ENCODE results near the gene LSM3. TPM values are rescaled to one million over a fixed set of nuclear protein-coding genes. Genes with fewer than 3 reads are reported as not detected.

The LSM3 gene
- total RNA-seq, 2 experiments from 2014 or later, result 16.5 to 18.9 TPM

- Mint-ChIP-seq H3K36me3 (peaks cover 28% of the 10 kb centered on the region), H3K9me3 (ENCODE audit: low read depth) (no peaks in the 10 kb centered on the region), H3K27me3 (no peaks in the 10 kb centered on the region), H3K27ac (peak overlapping the region; percentile 61), H3K4me3 (peak overlapping the region; percentile 4), H3K4me1 (peaks cover 59% of the 10 kb centered on the region)
- CTCF ChIA-PET, result interaction anchor here (3.1 kb wide), 1 partner anchor 28 kb away, joined by 9 read pairs; no protein-coding TSS in a partner anchor
- ATAC-seq, result peak; percentile 13
- peak; percentile 75 for DNase-seq
Measured at GRCh38 chr3:14175383-14176037, 3.1 kb upstream of the LSM3 start.

GRCh38 chr3:14177580-14178246, 904 bp upstream of the LSM3 start:
- H3K4me1 Mint-ChIP-seq, result peaks cover 66% of the 10 kb centered on the region
- H3K36me3 Mint-ChIP-seq, result peaks cover 20% of the 10 kb centered on the region
- H3K27me3 Mint-ChIP-seq, result no peaks in the 10 kb centered on the region
- no peaks in the 10 kb centered on the region for H3K9me3 Mint-ChIP-seq (ENCODE audit: low read depth)
- no peak for ATAC-seq
- no peak for DNase-seq
- H3K27ac Mint-ChIP-seq, result peak overlapping the region; percentile 99
- CTCF ChIA-PET, result interaction anchor here (1.2 to 2.4 kb wide), 8 partner anchors 14 to 473 kb away, joined by 3 to 19 read pairs (median 5); partner anchors contain the start of genes CHCHD4 and TMEM43
- peak overlapping the region; percentile 81 for H3K4me3 Mint-ChIP-seq

GRCh38 chr3:14179114-14179465, 473 bp downstream of the LSM3 start:
- no peak for ATAC-seq
- Mint-ChIP-seq H3K36me3 (peaks cover 25% of the 10 kb centered on the region), H3K4me3 (peak overlapping the region; percentile 81), H3K9me3 (ENCODE audit: low read depth) (no peaks in the 10 kb centered on the region), H3K4me1 (peaks cover 68% of the 10 kb centered on the region), H3K27ac (peak overlapping the region; percentile 99), H3K27me3 (no peaks in the 10 kb centered on the region)
- no peak for DNase-seq
- CTCF ChIA-PET, result interaction anchor here (1.0 to 2.4 kb wide), 10 partner anchors 9 to 472 kb away, joined by 3 to 19 read pairs (median 4); partner anchors contain the start of genes CHCHD4 and TMEM43

GRCh38 chr3:14179795-14180194, 1.2 kb downstream of the LSM3 start:
- H3K9me3 Mint-ChIP-seq (ENCODE audit: low read depth), result no peaks in the 10 kb centered on the region
- CTCF ChIA-PET, result interaction anchor here (1.2 to 2.4 kb wide), 4 partner anchors 12 to 55 kb away, joined by 4 to 19 read pairs (median 6); partner anchors contain the start of genes CHCHD4 and TMEM43
- H3K4me3 Mint-ChIP-seq, result peak overlapping the region; percentile 81
- H3K4me1 Mint-ChIP-seq, result peaks cover 63% of the 10 kb centered on the region
- peaks cover 26% of the 10 kb centered on the region for H3K36me3 Mint-ChIP-seq
- ATAC-seq (no peak), DNase-seq (no peak)
- no peaks in the 10 kb centered on the region for H3K27me3 Mint-ChIP-seq
- H3K27ac Mint-ChIP-seq, result peak overlapping the region; percentile 99

- H3K4me3 Mint-ChIP-seq, result no peak overlapping the region
- peaks cover 52% of the 10 kb centered on the region for H3K4me1 Mint-ChIP-seq
- H3K27me3 Mint-ChIP-seq, result no peaks in the 10 kb centered on the region
- no peaks in the 10 kb centered on the region for H3K9me3 Mint-ChIP-seq (ENCODE audit: low read depth)
- CTCF ChIA-PET, result no interaction called here
- DNase-seq (no peak), ATAC-seq (no peak)
- no peak overlapping the region for H3K27ac Mint-ChIP-seq
- H3K36me3 Mint-ChIP-seq, result peaks cover 32% of the 10 kb centered on the region
Measured at GRCh38 chr3:14181253-14181652, 2.6 kb downstream of the LSM3 start.

- H3K4me3 Mint-ChIP-seq, result no peak overlapping the region
- ATAC-seq (no peak), DNase-seq (no peak)
- H3K9me3 Mint-ChIP-seq (ENCODE audit: low read depth), result no peaks in the 10 kb centered on the region
- H3K27ac Mint-ChIP-seq, result peak overlapping the region; percentile 32
- H3K4me1 Mint-ChIP-seq, result peaks cover 38% of the 10 kb centered on the region
- H3K27me3 Mint-ChIP-seq, result no peaks in the 10 kb centered on the region
- CTCF ChIA-PET, result interaction anchor here (1.5 kb wide), 1 partner anchor 20 kb away, joined by 7 read pairs; no protein-coding TSS in a partner anchor
- H3K36me3 Mint-ChIP-seq, result peaks cover 37% of the 10 kb centered on the region
Measured at GRCh38 chr3:14183015-14183577, 4.5 kb downstream of the LSM3 start.

GRCh38 chr3:14186854-14187458, 8.3 kb downstream of the LSM3 start:
- Mint-ChIP-seq H3K27ac (no peak overlapping the region), H3K4me3 (no peak overlapping the region), H3K4me1 (peaks cover 35% of the 10 kb centered on the region), H3K27me3 (no peaks in the 10 kb centered on the region), H3K9me3 (ENCODE audit: low read depth) (no peaks in the 10 kb centered on the region), H3K36me3 (peaks cover 66% of the 10 kb centered on the region)
- ATAC-seq (no peak), DNase-seq (no peak)
- CTCF ChIA-PET, result interaction anchor here (1.0 kb wide), 1 partner anchor 17 kb away, joined by 3 read pairs; no protein-coding TSS in a partner anchor

- Mint-ChIP-seq H3K4me3 (no peak overlapping the region), H3K27me3 (no peaks in the 10 kb centered on the region), H3K9me3 (ENCODE audit: low read depth) (no peaks in the 10 kb centered on the region), H3K27ac (no peak overlapping the region), H3K36me3 (peaks cover 64% of the 10 kb centered on the region), H3K4me1 (peaks cover 29% of the 10 kb centered on the region)
- CTCF ChIA-PET, result interaction anchor here (0.9 kb wide), 1 partner anchor 9 kb away, joined by 3 read pairs; the partner anchor contains the start of gene LSM3
- DNase-seq (no peak), ATAC-seq (no peak)
Measured at GRCh38 chr3:14188041-14188754, 9.6 kb downstream of the LSM3 start.

GRCh38 chr3:14194865-14195264, 16.2 kb downstream of the LSM3 start:
- peaks cover 12% of the 10 kb centered on the region for H3K4me1 Mint-ChIP-seq
- H3K27ac Mint-ChIP-seq, result no peak overlapping the region
- no peaks in the 10 kb centered on the region for H3K9me3 Mint-ChIP-seq (ENCODE audit: low read depth)
- H3K27me3 Mint-ChIP-seq, result no peaks in the 10 kb centered on the region
- ATAC-seq, result no peak
- CTCF ChIA-PET, result no interaction called here
- peaks cover 53% of the 10 kb centered on the region for H3K36me3 Mint-ChIP-seq
- H3K4me3 Mint-ChIP-seq, result no peak overlapping the region
- DNase-seq, result no peak

GRCh38 chr3:14199641-14200040, 21.0 kb downstream of the LSM3 start:
- H3K4me3 Mint-ChIP-seq, result no peak overlapping the region
- peaks cover 22% of the 10 kb centered on the region for H3K36me3 Mint-ChIP-seq
- no peaks in the 10 kb centered on the region for H3K27me3 Mint-ChIP-seq
- DNase-seq (no peak), ATAC-seq (no peak)
- no peaks in the 10 kb centered on the region for H3K9me3 Mint-ChIP-seq (ENCODE audit: low read depth)
- H3K4me1 Mint-ChIP-seq, result no peaks in the 10 kb centered on the region
- H3K27ac Mint-ChIP-seq, result no peak overlapping the region
- CTCF ChIA-PET, result interaction anchor here (2.4 kb wide), 1 partner anchor 303 kb away, joined by 6 read pairs; no protein-coding TSS in a partner anchor

GRCh38 chr3:14200276-14200675, 21.7 kb downstream of the LSM3 start:
- Mint-ChIP-seq H3K27me3 (no peaks in the 10 kb centered on the region), H3K4me3 (no peak overlapping the region), H3K4me1 (no peaks in the 10 kb centered on the region), H3K27ac (no peak overlapping the region), H3K36me3 (peaks cover 19% of the 10 kb centered on the region), H3K9me3 (ENCODE audit: low read depth) (no peaks in the 10 kb centered on the region)
- DNase-seq, result no peak
- CTCF ChIA-PET, result interaction anchor here (1.2 to 2.4 kb wide), 2 partner anchors 304 to 308 kb away, joined by 4 to 6 read pairs; no protein-coding TSS in a partner anchor
- no peak for ATAC-seq

- H3K27ac Mint-ChIP-seq, result no peak overlapping the region
- peaks cover 19% of the 10 kb centered on the region for H3K36me3 Mint-ChIP-seq
- DNase-seq (no peak), ATAC-seq (no peak)
- H3K27me3 Mint-ChIP-seq, result no peaks in the 10 kb centered on the region
- H3K4me1 Mint-ChIP-seq, result no peaks in the 10 kb centered on the region
- H3K9me3 Mint-ChIP-seq (ENCODE audit: low read depth), result no peaks in the 10 kb centered on the region
- CTCF ChIA-PET, result interaction anchor here (1.2 to 2.4 kb wide), 3 partner anchors 38 to 308 kb away, joined by 3 to 6 read pairs (median 4); no protein-coding TSS in a partner anchor
- H3K4me3 Mint-ChIP-seq, result no peak overlapping the region
Measured at GRCh38 chr3:14200841-14201240, 22.2 kb downstream of the LSM3 start.
